GM12892 (cell line): ENCODE results near the gene UCP2.

Experiments used
- POLR2A ChIP-seq: IDR thresholded peaks from 2 replicates; pipeline ENCODE4 v1.6.1; 2011; ENCODE audit warnings: low read depth, low read length, control low read depth
- TAF1 ChIP-seq: IDR thresholded peaks from 2 replicates; pipeline ENCODE4 v1.6.1; 2011; ENCODE audit warnings: low read depth, mild to moderate bottlenecking, control low read depth, low read length, borderline replicate concordance

GRCh38 chr11:74021998-74022397 lies 39.4 kb upstream of the UCP2 start:
- TF ChIP-seq TAF1 (no peak), POLR2A (no peak)
